ENCODE results near the gene OGFOD1.

GRCh38 chr16:56477096-56477878, 25.9 kb downstream of the OGFOD1 start:
- TF ChIP-seq CTCF (IDR thresholded peaks at IDR 0.05): no peak
- TF ChIP-seq POLR2AphosphoS5 (IDR thresholded peaks at IDR 0.05; ENCODE audit: low read depth, low read length): no peak
- TF ChIP-seq, protein P1, sequence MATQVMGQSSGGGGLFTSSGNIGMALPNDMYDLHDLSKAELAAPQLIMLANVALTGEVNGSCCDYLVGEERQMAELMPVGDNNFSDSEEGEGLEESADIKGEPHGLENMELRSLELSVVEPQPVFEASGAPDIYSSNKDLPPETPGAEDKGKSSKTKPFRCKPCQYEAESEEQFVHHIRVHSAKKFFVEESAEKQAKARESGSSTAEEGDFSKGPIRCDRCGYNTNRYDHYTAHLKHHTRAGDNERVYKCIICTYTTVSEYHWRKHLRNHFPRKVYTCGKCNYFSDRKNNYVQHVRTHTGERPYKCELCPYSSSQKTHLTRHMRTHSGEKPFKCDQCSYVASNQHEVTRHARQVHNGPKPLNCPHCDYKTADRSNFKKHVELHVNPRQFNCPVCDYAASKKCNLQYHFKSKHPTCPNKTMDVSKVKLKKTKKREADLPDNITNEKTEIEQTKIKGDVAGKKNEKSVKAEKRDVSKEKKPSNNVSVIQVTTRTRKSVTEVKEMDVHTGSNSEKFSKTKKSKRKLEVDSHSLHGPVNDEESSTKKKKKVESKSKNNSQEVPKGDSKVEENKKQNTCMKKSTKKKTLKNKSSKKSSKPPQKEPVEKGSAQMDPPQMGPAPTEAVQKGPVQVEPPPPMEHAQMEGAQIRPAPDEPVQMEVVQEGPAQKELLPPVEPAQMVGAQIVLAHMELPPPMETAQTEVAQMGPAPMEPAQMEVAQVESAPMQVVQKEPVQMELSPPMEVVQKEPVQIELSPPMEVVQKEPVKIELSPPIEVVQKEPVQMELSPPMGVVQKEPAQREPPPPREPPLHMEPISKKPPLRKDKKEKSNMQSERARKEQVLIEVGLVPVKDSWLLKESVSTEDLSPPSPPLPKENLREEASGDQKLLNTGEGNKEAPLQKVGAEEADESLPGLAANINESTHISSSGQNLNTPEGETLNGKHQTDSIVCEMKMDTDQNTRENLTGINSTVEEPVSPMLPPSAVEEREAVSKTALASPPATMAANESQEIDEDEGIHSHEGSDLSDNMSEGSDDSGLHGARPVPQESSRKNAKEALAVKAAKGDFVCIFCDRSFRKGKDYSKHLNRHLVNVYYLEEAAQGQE (IDR thresholded peaks at IDR 0.05; ENCODE audit: insufficient read depth in 1 of 2, low read depth in 2 of 2, low read length in 1 of 2): no peak
- no peak for TF ChIP-seq TCF7L2 (IDR thresholded peaks at IDR 0.05; ENCODE audit: low read depth, low read length)
- no peak for TF ChIP-seq SIN3A (IDR thresholded peaks at IDR 0.05; ENCODE audit: borderline replicate concordance, insufficient read depth, low read depth, low read length)
